A673 (cell line): ENCODE results near the gene CUX1.

Experiments
- CTCF ChIP-seq: fragments of 300-800, 200-600 bp; sonication (generic); conservative IDR thresholded peaks from 2 replicates; pipeline ENCODE4 v1.5.1; 2017; ENCODE audit warnings: low read depth, mild to moderate bottlenecking, antibody characterized with exemption, low read length, moderate library complexity, mixed read lengths
- EZH2 ChIP-seq: fragments of 200-600 bp; sonication (generic); IDR thresholded peaks from 2 replicates; pipeline ENCODE4 v1.6.1; 2017; ENCODE audit warnings: borderline replicate concordance, low read depth, mild to moderate bottlenecking, mixed read lengths, antibody characterized with exemption, low read length; ENCODE audit not compliant: poor library complexity, severe bottlenecking

- TF ChIP-seq CTCF = no peak
- no peak for TF ChIP-seq EZH2
Measured at GRCh38 chr7:102244601-102245000, 427.2 kb downstream of the CUX1 start.
